Mammary epithelial cell (primary cell): ENCODE data around the gene GRID1.

Experiments
- EZH2 ChIP-seq: IDR thresholded peaks from 2 replicates; pipeline ENCODE4 v1.6.1; 2012; ENCODE audit warnings: low read length, inconsistent platforms, borderline replicate concordance
- TF ChIP-seq, protein P1 (sequence below), 2 donors: IDR thresholded peaks in 1 of 2; conservative IDR thresholded peaks in 1 of 2; 2 replicates each; pipeline ENCODE4 v1.5.1; 2011 to 2012; ENCODE audit warnings: inconsistent platforms in 2 of 2, low read length in 2 of 2, mild to moderate bottlenecking in 2 of 2, control low read depth in 1 of 2, low read depth in 1 of 2; ENCODE audit not compliant: insufficient read depth in 1 of 2; ENCODE audit errors: extremely low read depth in 1 of 2

DNA sequence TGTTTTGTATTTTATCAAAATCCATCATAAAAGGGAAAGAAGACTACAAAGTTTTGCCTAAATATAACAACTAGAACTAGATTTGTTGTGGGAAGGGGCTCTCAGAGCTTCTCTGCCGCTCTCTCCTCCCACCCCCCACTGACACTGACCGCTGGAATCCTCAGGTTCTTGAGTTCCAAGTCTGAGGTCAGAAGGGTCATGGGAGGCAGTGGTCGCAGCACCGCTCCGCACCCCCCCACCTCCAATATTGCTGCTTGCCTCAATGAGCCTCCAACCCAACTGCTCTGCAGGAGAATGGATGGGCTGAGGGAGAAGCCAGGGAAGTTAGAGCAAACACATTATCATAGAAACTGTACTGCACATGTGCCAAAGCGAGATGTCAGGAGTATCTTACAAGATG, 359.4 kb downstream of the GRID1 start:
- TF ChIP-seq, protein P1, sequence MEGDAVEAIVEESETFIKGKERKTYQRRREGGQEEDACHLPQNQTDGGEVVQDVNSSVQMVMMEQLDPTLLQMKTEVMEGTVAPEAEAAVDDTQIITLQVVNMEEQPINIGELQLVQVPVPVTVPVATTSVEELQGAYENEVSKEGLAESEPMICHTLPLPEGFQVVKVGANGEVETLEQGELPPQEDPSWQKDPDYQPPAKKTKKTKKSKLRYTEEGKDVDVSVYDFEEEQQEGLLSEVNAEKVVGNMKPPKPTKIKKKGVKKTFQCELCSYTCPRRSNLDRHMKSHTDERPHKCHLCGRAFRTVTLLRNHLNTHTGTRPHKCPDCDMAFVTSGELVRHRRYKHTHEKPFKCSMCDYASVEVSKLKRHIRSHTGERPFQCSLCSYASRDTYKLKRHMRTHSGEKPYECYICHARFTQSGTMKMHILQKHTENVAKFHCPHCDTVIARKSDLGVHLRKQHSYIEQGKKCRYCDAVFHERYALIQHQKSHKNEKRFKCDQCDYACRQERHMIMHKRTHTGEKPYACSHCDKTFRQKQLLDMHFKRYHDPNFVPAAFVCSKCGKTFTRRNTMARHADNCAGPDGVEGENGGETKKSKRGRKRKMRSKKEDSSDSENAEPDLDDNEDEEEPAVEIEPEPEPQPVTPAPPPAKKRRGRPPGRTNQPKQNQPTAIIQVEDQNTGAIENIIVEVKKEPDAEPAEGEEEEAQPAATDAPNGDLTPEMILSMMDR (conservative IDR thresholded peaks at IDR 0.05 in 1 of 2, IDR thresholded peaks at IDR 0.05 in 1 of 2; ENCODE audit: extremely low read depth in 1 of 2, insufficient read depth in 1 of 2, low read depth in 1 of 2, low read length in 2 of 2), result no peak
- TF ChIP-seq EZH2, result no peak
